OCI-LY3 (cell line): ENCODE results near the gene FXYD5.

Experiments
- H2AFZ ChIP-seq: fragments of 200-600, 300-600 bp; shearing (Covaris generic); 2 replicates; pipeline ENCODE4 v1.6.0; 2014; ENCODE audit warnings: antibody characterized with exemption, low read depth, low read length
- H3K27ac ChIP-seq: fragments of 200-600, 300-600 bp; sonication (generic); 2 replicates; pipeline ENCODE4 v1.5.1; 2014; ENCODE audit warnings: mild to moderate bottlenecking, low read length, moderate library complexity, mixed read lengths
- H3K27me3 ChIP-seq: fragments of 200-600, 300-600 bp; sonication (generic); 2 replicates; pipeline ENCODE4 v1.6.1; 2014; ENCODE audit warnings: low read depth, low read length, mixed read lengths
- H3K36me3 ChIP-seq: fragments of 200-600, 300-600 bp; sonication (generic); replicated peaks from 2 replicates; pipeline ENCODE3; 2014; ENCODE audit warnings: low read depth, low read length, mixed read lengths
- H3K4me1 ChIP-seq: fragments of 300-600, 200-600 bp; sonication (generic); 2 replicates; pipeline ENCODE4 v1.6.1; 2014; ENCODE audit warnings: low read length, mixed read lengths
- H3K4me2 ChIP-seq: fragments of 200-600, 300-600 bp; sonication (generic); 2 replicates; pipeline ENCODE4 v1.6.1; 2014; ENCODE audit warnings: low read length, mixed read lengths
- H3K4me3 ChIP-seq: fragments of 300-600, 200-600 bp; sonication (generic); 2 replicates; pipeline ENCODE4 v1.5.1; 2014; ENCODE audit warnings: antibody characterized with exemption, mild to moderate bottlenecking, low read length, moderate library complexity
- H3K79me2 ChIP-seq: fragments of 300-600, 200-600 bp; shearing (Covaris generic); 2 replicates; pipeline ENCODE4 v1.6.1; 2014; ENCODE audit warnings: mild to moderate bottlenecking, low read length, mixed read lengths
- H3K9ac ChIP-seq: fragments of 300-600, 200-600 bp; shearing (Covaris generic); 2 replicates; pipeline ENCODE4 v1.6.0; 2014; ENCODE audit warnings: mild to moderate bottlenecking, low read length, moderate library complexity
- H3K9me3 ChIP-seq: fragments of 200-600, 300-600 bp; shearing (Covaris generic); 2 replicates; pipeline ENCODE4 v1.6.1; 2014; ENCODE audit warnings: low read length, mixed read lengths; ENCODE audit not compliant: insufficient read depth
- H4K20me1 ChIP-seq: fragments of 200-600, 300-600 bp; sonication (generic); 2 replicates; pipeline ENCODE4 v1.6.1; 2016; ENCODE audit warnings: low read length, mixed read lengths; ENCODE audit not compliant: insufficient read depth
- EZH2phosphoT487 ChIP-seq: fragments of 200-600 bp; shearing (Covaris generic); IDR thresholded peaks from 2 replicates; pipeline ENCODE4 v1.6.1; 2018; ENCODE audit warnings: antibody characterized with exemption, mixed run types, low read depth
- TF ChIP-seq, protein P1 (sequence below): fragments of 200-600, 300-600 bp; sonication (generic); IDR thresholded peaks from 2 replicates; pipeline ENCODE4 v1.5.1; 2014; ENCODE audit warnings: antibody characterized with exemption, low read length, low read depth

The FXYD5 gene

DNA sequence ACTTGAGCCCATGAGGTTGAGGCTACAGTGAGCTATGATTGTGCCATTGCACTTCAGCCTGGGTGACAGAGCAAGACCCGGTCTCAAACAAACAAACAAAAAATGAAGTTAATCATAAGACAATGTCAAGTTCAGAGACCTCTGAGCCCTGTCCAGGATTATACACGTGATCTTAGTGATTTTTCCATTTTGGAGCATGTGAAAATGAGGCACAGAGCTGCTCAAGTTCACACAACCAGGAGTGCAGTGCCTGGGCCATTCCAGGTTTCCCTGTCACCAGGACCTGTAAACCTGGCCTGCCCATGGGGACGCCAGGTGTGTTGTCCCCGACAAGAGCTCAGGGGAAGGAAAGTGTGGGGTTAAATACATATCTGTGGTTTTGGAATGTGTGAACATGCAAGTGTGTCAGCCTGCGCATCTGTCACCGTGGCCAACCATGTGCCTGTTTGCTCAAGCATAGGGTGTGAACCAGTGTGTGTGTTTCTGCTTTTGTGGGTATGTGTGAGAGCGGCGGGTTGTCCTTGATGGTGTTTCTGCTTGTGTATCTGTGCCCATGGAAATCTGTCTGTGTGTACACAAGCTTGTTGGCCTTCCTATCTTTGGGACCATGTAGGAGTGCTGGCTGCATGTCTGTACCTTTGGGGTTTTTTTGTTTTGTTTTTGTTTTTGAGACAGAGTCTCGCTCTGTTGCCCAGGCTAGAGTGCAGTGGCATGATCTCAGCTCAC lies 17.4 kb upstream of the FXYD5 start:
- Histone ChIP-seq H4K20me1 (no peaks in the 10 kb centered on the region), H3K4me2 (no peak overlapping the region), H3K36me3 (no peaks in the 10 kb centered on the region), H3K4me1 (peaks cover 8% of the 10 kb centered on the region), H3K27ac (no peak overlapping the region), H3K9ac (no peak overlapping the region), H3K79me2 (no peaks in the 10 kb centered on the region), H3K9me3 (no peaks in the 10 kb centered on the region), H2AFZ (no peak overlapping the region), H3K4me3 (no peak overlapping the region), H3K27me3 (peaks cover 29% of the 10 kb centered on the region)
- TF ChIP-seq, protein P1, sequence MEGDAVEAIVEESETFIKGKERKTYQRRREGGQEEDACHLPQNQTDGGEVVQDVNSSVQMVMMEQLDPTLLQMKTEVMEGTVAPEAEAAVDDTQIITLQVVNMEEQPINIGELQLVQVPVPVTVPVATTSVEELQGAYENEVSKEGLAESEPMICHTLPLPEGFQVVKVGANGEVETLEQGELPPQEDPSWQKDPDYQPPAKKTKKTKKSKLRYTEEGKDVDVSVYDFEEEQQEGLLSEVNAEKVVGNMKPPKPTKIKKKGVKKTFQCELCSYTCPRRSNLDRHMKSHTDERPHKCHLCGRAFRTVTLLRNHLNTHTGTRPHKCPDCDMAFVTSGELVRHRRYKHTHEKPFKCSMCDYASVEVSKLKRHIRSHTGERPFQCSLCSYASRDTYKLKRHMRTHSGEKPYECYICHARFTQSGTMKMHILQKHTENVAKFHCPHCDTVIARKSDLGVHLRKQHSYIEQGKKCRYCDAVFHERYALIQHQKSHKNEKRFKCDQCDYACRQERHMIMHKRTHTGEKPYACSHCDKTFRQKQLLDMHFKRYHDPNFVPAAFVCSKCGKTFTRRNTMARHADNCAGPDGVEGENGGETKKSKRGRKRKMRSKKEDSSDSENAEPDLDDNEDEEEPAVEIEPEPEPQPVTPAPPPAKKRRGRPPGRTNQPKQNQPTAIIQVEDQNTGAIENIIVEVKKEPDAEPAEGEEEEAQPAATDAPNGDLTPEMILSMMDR = no peak
- no peak for TF ChIP-seq EZH2phosphoT487

DNA sequence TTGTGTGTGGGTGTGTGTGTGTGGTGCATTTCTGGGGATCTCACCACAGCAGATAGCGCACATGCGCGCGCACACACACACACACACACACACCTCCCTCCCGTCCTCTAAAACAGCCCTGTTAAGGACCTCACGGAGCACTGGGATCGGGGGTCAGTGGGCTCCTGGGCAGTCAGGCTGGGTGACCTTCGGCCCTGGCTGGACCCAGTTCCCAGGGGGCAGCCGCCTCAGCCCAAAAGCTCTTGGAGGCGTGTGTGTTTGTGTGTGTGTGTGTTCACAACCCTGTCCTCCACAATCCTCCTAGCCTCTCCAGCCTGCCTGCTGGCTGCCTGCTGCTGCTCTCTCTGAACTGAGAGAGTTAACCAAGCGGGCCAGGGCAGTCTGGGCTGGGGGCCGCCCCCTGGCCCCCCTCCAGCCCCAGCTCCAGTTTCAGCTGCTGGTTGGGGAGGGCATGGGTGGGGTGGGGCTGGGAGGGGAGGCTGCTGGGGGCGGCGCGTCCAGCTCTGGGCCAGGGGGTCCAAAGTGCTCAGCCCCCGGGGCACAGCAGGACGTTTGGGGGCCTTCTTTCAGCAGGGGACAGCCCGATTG lies 16.1 kb upstream of the FXYD5 start, which contains the start of gene FXYD1:
Gene FXYD1 (plus strand): TSS at position 520 of the 588 bp plus-strand sequence. CDS start 1,256 bp downstream, outside the sequence.
- Histone ChIP-seq H3K36me3 (no peaks in the 10 kb centered on the region), H3K4me1 (peaks cover 15% of the 10 kb centered on the region), H3K9ac (no peak within 1 kb of the TSS)

DNA sequence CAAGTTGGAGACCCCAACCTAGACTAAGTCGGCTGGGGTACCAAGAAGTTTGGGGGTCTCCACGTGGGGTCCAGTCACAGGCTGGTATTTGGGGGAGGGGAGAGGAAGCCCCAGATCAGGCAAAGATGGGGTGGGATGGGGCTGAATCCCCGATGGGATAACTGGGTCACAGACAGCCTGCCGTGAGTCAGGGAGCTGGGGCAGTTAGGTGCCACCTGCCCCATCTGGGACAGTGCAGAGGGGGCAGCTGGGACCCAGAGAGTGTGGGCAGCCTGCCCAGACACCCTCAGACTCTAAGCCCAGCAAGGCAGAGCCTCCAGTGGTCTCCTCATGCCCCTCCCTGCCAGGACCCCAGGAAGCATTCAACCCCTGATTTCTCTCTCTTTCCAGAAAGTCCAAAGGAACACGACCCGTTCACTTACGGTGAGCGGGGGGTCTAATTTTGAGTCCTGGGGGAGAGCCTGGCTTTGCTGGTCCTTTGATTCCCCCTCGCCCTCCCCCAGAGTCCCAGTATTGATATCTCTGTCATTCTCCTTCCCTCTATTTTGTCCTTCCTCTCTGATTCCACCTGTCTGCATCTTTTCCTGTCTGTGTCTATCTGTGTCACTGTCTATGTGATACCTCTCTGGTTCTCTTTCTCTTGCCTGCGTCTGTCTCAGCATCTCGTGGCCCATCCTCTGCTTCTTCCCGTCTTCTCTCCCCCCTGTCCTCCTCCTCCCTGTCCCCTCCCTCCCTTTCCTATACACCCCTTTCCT lies 14.2 kb upstream of the FXYD5 start:
- Histone ChIP-seq H3K9ac (no peak overlapping the region), H2AFZ (no peak overlapping the region), H4K20me1 (no peaks in the 10 kb centered on the region), H3K4me2 (peak overlapping the region; percentile 63), H3K4me1 (peaks cover 15% of the 10 kb centered on the region), H3K4me3 (peak overlapping the region; percentile 59), H3K9me3 (no peaks in the 10 kb centered on the region), H3K27ac (no peak overlapping the region), H3K27me3 (peaks cover 43% of the 10 kb centered on the region), H3K79me2 (no peaks in the 10 kb centered on the region), H3K36me3 (no peaks in the 10 kb centered on the region)
- no peak for TF ChIP-seq EZH2phosphoT487
- TF ChIP-seq, protein P1 = no peak

More for the DNA sequence above, 16.1 kb upstream of the FXYD5 start, which contains the start of gene FXYD1:
- Histone ChIP-seq H3K79me2 (no peaks in the 10 kb centered on the region), H3K4me3 (no peak within 1 kb of the TSS), H3K9me3 (no peaks in the 10 kb centered on the region), H3K4me2 (no peak within 1 kb of the TSS), H2AFZ (no peak within 1 kb of the TSS), H4K20me1 (no peaks in the 10 kb centered on the region), H3K27ac (no peak within 1 kb of the TSS), H3K27me3 (peaks cover 30% of the 10 kb centered on the region)
- TF ChIP-seq EZH2phosphoT487 = no peak
- TF ChIP-seq, protein P1 = no peak
